Measurements from ENCODE around the gene SLC35B2.

The SLC35B2 gene

DNA sequence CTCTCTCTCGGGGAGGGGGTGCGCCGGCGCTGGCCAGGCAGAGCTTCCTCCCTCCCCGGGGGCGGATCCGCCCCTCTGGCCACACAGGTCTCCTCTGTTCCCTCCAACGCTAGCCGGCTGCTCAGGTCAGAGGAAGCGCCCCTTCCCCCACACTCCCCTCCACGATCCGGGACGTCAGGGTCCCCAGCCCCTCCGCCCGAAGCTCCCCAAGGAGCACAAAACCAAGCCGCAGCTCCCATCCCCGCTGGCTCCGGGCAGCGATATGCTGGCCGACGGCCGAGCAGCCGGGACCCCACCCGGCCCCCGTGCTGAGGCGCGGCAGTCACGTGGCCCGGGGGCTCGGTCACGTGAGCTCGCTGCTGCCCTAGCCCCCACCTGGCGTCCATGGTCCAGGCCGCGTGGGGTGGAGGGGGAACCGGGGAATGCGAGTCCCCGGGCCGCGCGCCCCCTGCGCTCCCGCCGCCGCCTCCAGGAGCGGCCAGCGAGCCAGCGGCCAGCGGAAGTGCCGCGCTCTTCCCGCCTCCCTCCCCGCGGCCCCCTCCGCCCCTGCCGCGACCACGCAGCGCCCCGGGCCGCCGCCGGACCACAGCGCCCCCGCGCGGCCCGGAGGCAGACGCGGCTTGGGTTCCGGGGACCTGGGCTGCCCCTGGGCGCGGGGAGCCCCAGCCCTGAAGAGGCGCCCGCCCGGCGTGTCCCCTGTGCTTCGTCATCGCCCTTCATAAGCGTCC lies at the start of gene SLC35B2 (continued):
- TF ChIP-seq, protein P1, sequence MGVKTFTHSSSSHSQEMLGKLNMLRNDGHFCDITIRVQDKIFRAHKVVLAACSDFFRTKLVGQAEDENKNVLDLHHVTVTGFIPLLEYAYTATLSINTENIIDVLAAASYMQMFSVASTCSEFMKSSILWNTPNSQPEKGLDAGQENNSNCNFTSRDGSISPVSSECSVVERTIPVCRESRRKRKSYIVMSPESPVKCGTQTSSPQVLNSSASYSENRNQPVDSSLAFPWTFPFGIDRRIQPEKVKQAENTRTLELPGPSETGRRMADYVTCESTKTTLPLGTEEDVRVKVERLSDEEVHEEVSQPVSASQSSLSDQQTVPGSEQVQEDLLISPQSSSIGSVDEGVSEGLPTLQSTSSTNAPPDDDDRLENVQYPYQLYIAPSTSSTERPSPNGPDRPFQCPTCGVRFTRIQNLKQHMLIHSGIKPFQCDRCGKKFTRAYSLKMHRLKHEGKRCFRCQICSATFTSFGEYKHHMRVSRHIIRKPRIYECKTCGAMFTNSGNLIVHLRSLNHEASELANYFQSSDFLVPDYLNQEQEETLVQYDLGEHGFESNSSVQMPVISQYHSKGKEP (tag by site-specific recombination; IDR thresholded peaks at IDR 0.05) = 0 out of 2 replicates have a peak, but pooled peaks have one; percentile 33
- TF ChIP-seq ZNF366 (tag by site-specific recombination; conservative IDR thresholded peaks at IDR 0.05) (no peak; the same call in 1 of the 2 replicates), PRDM1 (tag by site-specific recombination; IDR thresholded peaks at IDR 0.05) (no peak), BCL11B (tag by site-specific recombination; IDR thresholded peaks at IDR 0.05; ENCODE audit: low read depth) (peak; percentile 25; the same call in 1 of the 2 replicates), ZNF510 (tag by site-specific recombination; IDR thresholded peaks at IDR 0.05; ENCODE audit: insufficient replicate concordance) (no peak), GFI1B (tag by site-specific recombination; IDR thresholded peaks at IDR 0.05) (no peak), SETDB1 (IDR thresholded peaks at IDR 0.05; ENCODE audit: insufficient read length, low read length) (no peak), ZNF266 (tag by site-specific recombination; IDR thresholded peaks at IDR 0.05; ENCODE audit: low read depth) (no peak), SCRT1 (tag by site-specific recombination; IDR thresholded peaks at IDR 0.05; ENCODE audit: borderline replicate concordance) (no peak), ZNF670 (tag by site-specific recombination; IDR thresholded peaks at IDR 0.05; ENCODE audit: low read depth) (no peak), ZFP3 (tag by site-specific recombination; IDR thresholded peaks at IDR 0.05; ENCODE audit: low read depth) (no peak), ZEB2 (tag by site-specific recombination; IDR thresholded peaks at IDR 0.05) (peak; percentile 85)
- TF ChIP-seq, protein P2, sequence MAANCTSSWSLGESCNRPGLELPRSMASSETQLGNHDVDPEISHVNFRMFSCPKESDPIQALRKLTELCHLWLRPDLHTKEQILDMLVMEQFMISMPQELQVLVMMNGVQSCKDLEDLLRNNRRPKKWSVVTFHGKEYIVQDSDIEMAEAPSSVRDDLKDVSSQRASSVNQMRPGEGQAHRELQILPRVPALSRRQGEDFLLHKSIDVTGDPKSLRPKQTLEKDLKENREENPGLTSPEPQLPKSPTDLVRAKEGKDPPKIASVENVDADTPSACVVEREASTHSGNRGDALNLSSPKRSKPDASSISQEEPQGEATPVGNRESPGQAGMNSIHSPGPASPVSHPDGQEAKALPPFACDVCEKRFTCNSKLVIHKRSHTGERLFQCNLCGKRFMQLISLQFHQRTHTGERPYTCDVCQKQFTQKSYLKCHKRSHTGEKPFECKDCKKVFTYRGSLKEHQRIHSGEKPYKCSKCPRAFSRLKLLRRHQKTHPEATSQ (tag by site-specific recombination; IDR thresholded peaks at IDR 0.05) = 0 out of 2 replicates have a peak, but pooled peaks have one; percentile 52
- TF ChIP-seq, protein P3, sequence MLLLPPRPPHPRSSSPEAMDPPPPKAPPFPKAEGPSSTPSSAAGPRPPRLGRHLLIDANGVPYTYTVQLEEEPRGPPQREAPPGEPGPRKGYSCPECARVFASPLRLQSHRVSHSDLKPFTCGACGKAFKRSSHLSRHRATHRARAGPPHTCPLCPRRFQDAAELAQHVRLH (tag by site-specific recombination; IDR thresholded peaks at IDR 0.05) = no peak
- TF ChIP-seq, protein P4, sequence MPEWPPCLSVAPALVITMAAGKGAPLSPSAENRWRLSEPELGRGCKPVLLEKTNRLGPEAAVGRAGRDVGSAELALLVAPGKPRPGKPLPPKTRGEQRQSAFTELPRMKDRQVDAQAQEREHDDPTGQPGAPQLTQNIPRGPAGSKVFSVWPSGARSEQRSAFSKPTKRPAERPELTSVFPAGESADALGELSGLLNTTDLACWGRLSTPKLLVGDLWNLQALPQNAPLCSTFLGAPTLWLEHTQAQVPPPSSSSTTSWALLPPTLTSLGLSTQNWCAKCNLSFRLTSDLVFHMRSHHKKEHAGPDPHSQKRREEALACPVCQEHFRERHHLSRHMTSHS (tag by site-specific recombination; IDR thresholded peaks at IDR 0.05) = no peak
- TF ChIP-seq, protein P5, sequence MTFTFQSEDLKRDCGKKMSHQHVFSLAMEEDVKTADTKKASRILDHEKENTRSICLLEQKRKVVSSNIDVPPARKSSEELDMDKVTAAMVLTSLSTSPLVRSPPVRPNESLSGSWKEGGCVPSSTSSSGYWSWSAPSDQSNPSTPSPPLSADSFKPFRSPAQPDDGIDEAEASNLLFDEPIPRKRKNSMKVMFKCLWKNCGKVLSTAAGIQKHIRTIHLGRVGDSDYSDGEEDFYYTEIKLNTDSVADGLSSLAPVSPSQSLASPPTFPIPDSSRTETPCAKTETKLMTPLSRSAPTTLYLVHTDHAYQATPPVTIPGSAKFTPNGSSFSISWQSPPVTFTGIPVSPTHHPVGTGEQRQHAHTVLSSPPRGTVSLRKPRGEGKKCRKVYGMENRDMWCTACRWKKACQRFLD (tag by site-specific recombination; IDR thresholded peaks at IDR 0.05) = 0 out of 2 replicates have a peak, but pooled peaks have one; percentile 40
- TF ChIP-seq, protein P6, sequence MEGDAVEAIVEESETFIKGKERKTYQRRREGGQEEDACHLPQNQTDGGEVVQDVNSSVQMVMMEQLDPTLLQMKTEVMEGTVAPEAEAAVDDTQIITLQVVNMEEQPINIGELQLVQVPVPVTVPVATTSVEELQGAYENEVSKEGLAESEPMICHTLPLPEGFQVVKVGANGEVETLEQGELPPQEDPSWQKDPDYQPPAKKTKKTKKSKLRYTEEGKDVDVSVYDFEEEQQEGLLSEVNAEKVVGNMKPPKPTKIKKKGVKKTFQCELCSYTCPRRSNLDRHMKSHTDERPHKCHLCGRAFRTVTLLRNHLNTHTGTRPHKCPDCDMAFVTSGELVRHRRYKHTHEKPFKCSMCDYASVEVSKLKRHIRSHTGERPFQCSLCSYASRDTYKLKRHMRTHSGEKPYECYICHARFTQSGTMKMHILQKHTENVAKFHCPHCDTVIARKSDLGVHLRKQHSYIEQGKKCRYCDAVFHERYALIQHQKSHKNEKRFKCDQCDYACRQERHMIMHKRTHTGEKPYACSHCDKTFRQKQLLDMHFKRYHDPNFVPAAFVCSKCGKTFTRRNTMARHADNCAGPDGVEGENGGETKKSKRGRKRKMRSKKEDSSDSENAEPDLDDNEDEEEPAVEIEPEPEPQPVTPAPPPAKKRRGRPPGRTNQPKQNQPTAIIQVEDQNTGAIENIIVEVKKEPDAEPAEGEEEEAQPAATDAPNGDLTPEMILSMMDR (tag by site-specific recombination; IDR thresholded peaks at IDR 0.05) = 0 out of 2 replicates have a peak, but pooled peaks have one; percentile 32
- TF ChIP-seq, protein P7, sequence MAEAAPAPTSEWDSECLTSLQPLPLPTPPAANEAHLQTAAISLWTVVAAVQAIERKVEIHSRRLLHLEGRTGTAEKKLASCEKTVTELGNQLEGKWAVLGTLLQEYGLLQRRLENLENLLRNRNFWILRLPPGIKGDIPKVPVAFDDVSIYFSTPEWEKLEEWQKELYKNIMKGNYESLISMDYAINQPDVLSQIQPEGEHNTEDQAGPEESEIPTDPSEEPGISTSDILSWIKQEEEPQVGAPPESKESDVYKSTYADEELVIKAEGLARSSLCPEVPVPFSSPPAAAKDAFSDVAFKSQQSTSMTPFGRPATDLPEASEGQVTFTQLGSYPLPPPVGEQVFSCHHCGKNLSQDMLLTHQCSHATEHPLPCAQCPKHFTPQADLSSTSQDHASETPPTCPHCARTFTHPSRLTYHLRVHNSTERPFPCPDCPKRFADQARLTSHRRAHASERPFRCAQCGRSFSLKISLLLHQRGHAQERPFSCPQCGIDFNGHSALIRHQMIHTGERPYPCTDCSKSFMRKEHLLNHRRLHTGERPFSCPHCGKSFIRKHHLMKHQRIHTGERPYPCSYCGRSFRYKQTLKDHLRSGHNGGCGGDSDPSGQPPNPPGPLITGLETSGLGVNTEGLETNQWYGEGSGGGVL (tag by site-specific recombination; IDR thresholded peaks at IDR 0.05) = peak; percentile 95
- TF ChIP-seq, protein P8, sequence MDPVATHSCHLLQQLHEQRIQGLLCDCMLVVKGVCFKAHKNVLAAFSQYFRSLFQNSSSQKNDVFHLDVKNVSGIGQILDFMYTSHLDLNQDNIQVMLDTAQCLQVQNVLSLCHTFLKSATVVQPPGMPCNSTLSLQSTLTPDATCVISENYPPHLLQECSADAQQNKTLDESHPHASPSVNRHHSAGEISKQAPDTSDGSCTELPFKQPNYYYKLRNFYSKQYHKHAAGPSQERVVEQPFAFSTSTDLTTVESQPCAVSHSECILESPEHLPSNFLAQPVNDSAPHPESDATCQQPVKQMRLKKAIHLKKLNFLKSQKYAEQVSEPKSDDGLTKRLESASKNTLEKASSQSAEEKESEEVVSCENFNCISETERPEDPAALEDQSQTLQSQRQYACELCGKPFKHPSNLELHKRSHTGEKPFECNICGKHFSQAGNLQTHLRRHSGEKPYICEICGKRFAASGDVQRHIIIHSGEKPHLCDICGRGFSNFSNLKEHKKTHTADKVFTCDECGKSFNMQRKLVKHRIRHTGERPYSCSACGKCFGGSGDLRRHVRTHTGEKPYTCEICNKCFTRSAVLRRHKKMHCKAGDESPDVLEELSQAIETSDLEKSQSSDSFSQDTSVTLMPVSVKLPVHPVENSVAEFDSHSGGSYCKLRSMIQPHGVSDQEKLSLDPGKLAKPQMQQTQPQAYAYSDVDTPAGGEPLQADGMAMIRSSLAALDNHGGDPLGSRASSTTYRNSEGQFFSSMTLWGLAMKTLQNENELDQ (tag by site-specific recombination; IDR thresholded peaks at IDR 0.05; ENCODE audit: low read depth) = no peak
- TF ChIP-seq, protein P9, sequence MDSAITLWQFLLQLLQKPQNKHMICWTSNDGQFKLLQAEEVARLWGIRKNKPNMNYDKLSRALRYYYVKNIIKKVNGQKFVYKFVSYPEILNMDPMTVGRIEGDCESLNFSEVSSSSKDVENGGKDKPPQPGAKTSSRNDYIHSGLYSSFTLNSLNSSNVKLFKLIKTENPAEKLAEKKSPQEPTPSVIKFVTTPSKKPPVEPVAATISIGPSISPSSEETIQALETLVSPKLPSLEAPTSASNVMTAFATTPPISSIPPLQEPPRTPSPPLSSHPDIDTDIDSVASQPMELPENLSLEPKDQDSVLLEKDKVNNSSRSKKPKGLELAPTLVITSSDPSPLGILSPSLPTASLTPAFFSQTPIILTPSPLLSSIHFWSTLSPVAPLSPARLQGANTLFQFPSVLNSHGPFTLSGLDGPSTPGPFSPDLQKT (IDR thresholded peaks at IDR 0.05; ENCODE audit: borderline replicate concordance, low read depth, low read length) = no peak
- TF ChIP-seq, protein P10, sequence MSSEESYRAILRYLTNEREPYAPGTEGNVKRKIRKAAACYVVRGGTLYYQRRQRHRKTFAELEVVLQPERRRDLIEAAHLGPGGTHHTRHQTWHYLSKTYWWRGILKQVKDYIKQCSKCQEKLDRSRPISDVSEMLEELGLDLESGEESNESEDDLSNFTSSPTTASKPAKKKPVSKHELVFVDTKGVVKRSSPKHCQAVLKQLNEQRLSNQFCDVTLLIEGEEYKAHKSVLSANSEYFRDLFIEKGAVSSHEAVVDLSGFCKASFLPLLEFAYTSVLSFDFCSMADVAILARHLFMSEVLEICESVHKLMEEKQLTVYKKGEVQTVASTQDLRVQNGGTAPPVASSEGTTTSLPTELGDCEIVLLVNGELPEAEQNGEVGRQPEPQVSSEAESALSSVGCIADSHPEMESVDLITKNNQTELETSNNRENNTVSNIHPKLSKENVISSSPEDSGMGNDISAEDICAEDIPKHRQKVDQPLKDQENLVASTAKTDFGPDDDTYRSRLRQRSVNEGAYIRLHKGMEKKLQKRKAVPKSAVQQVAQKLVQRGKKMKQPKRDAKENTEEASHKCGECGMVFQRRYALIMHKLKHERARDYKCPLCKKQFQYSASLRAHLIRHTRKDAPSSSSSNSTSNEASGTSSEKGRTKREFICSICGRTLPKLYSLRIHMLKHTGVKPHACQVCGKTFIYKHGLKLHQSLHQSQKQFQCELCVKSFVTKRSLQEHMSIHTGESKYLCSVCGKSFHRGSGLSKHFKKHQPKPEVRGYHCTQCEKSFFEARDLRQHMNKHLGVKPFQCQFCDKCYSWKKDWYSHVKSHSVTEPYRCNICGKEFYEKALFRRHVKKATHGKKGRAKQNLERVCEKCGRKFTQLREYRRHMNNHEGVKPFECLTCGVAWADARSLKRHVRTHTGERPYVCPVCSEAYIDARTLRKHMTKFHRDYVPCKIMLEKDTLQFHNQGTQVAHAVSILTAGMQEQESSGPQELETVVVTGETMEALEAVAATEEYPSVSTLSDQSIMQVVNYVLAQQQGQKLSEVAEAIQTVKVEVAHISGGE (tag by site-specific recombination; conservative IDR thresholded peaks at IDR 0.05; ENCODE audit: low read depth) = peak; percentile 43; the same call in 1 of the 2 replicates

Measured in HEK293 (cell line).